Fibroblast of pulmonary artery (primary cell): Measurements from ENCODE around the gene CNTFR.

Experiments
- DNase-seq: peaks from one replicate; pipeline ENCODE4 v3.0.0-alpha.2; 2010; ENCODE audit warnings: low read depth
- H3K4me3 ChIP-seq: replicated peaks from 2 replicates; pipeline ENCODE4 v1.5.1; 2011; ENCODE audit warnings: low read depth, mild to moderate bottlenecking, control low read depth, low read length, moderate library complexity
- CTCF ChIP-seq: IDR thresholded peaks from 2 replicates; pipeline ENCODE4 v1.5.1; 2011; ENCODE audit warnings: mild to moderate bottlenecking, control low read depth, low read length, inconsistent platforms; ENCODE audit errors: missing control alignments

Gene CNTFR

GRCh38 chr9:34634551-34635248, 45.2 kb upstream of the CNTFR start:
- TF ChIP-seq CTCF = no peak
- H3K4me3 ChIP-seq = no peak overlapping the region
- no peak for DNase-seq

GRCh38 chr9:34633851-34634550, 44.5 kb upstream of the CNTFR start:
- no peak overlapping the region for H3K4me3 ChIP-seq
- peak; percentile 77 for DNase-seq
- TF ChIP-seq CTCF = peak; percentile 89

- no peak for DNase-seq
- no peak for TF ChIP-seq CTCF
These were observed 43.6 kb upstream of the CNTFR start for GRCh38 chr9:34633166-34633565.

GRCh38 chr9:34630402-34631154, 41.1 kb upstream of the CNTFR start:
- DNase-seq = no peak
- no peak overlapping the region for H3K4me3 ChIP-seq
- no peak for TF ChIP-seq CTCF

More at GRCh38 chr9:34633166-34633565, 43.6 kb upstream of the CNTFR start:
- H3K4me3 ChIP-seq = no peak overlapping the region

- no peak for DNase-seq
- H3K4me3 ChIP-seq = no peak overlapping the region
- no peak for TF ChIP-seq CTCF
These were observed 39.9 kb upstream of the CNTFR start for GRCh38 chr9:34629491-34629808.

- peak within 1 kb of the TSS; percentile 38 for H3K4me3 ChIP-seq
- TF ChIP-seq CTCF = no peak
- DNase-seq = no peak
These were observed 39.3 kb upstream of the CNTFR start, which contains the start of gene ARID3C for GRCh38 chr9:34628656-34629490. TSS of gene ARID3C (minus strand) at chr9:34629066. CDS start at chr9:34628014, 1,052 bp downstream.
